Chondrocyte (in vitro differentiated cells): ENCODE results near the gene TESMIN. TPM values are rescaled to one million over a fixed set of nuclear protein-coding genes. Genes with fewer than 3 reads are reported as not detected.

Experiments
- DNase-seq: peaks from one replicate; pipeline ENCODE4 v3.0.0; 2021; ENCODE audit warnings: mixed read lengths, low spot score
- H3K27ac Mint-ChIP-seq: one replicate; pipeline ENCODE4 v1.8.0; 2021; ENCODE audit warnings: mild to moderate bottlenecking, moderate library complexity, mixed read lengths; ENCODE audit not compliant: unreplicated experiment
- H3K27me3 Mint-ChIP-seq: 2 replicates; pipeline ENCODE4 v1.8.0; 2021; ENCODE audit warnings: low read depth, mixed read lengths
- H3K36me3 Mint-ChIP-seq: 2 replicates; pipeline ENCODE4 v1.8.0; 2021; ENCODE audit warnings: low read depth, mixed read lengths
- H3K4me1 Mint-ChIP-seq: 2 replicates; pipeline ENCODE4 v1.8.0; 2021; ENCODE audit warnings: low read depth, mild to moderate bottlenecking, mixed read lengths
- H3K4me3 Mint-ChIP-seq: one replicate; pipeline ENCODE4 v1.8.0; 2021; ENCODE audit warnings: mild to moderate bottlenecking, moderate library complexity, mixed read lengths; ENCODE audit not compliant: unreplicated experiment
- H3K9me3 Mint-ChIP-seq: 2 replicates; pipeline ENCODE4 v1.8.0; 2021; ENCODE audit warnings: low read depth, mixed read lengths
- CTCF ChIP-seq: fragments of 200-600 bp; sonication (generic); IDR thresholded peaks from 2 replicates; pipeline ENCODE4 v1.5.0; 2021; ENCODE audit warnings: antibody characterized with exemption, mild to moderate bottlenecking, moderate library complexity
- total RNA-seq: library from RNA; stranded (reverse); gene quantifications from 3 replicates; pipeline ENCODE4 v1.2.1, GENCODE V29; 2021

Gene TESMIN
- total RNA-seq, 1 donor from 2014 or later = 0.37 TPM

- H3K4me1 Mint-ChIP-seq = peaks cover 12% of the 10 kb centered on the region
- no peaks in the 10 kb centered on the region for H3K27me3 Mint-ChIP-seq
- no peak overlapping the region for H3K27ac Mint-ChIP-seq
- H3K9me3 Mint-ChIP-seq = no peaks in the 10 kb centered on the region
- peaks cover 51% of the 10 kb centered on the region for H3K36me3 Mint-ChIP-seq
- TF ChIP-seq CTCF = no peak
- no peak for DNase-seq
- no peak overlapping the region for H3K4me3 Mint-ChIP-seq
Measured at GRCh38 chr11:68767672-68768071, 16.4 kb upstream of the TESMIN start.

GRCh38 chr11:68766786-68767185 lies 15.5 kb upstream of the TESMIN start:
- no peak overlapping the region for H3K27ac Mint-ChIP-seq
- no peaks in the 10 kb centered on the region for H3K27me3 Mint-ChIP-seq
- TF ChIP-seq CTCF = no peak
- H3K36me3 Mint-ChIP-seq = peaks cover 55% of the 10 kb centered on the region
- H3K4me1 Mint-ChIP-seq = peaks cover 12% of the 10 kb centered on the region
- DNase-seq = no peak
- H3K4me3 Mint-ChIP-seq = no peak overlapping the region
- H3K9me3 Mint-ChIP-seq = no peaks in the 10 kb centered on the region

GRCh38 chr11:68764746-68765145 lies 13.4 kb upstream of the TESMIN start:
- TF ChIP-seq CTCF = no peak
- no peak overlapping the region for H3K27ac Mint-ChIP-seq
- H3K4me3 Mint-ChIP-seq = no peak overlapping the region
- DNase-seq = no peak
- H3K27me3 Mint-ChIP-seq = no peaks in the 10 kb centered on the region
- H3K36me3 Mint-ChIP-seq = peaks cover 47% of the 10 kb centered on the region
- H3K4me1 Mint-ChIP-seq = peaks cover 12% of the 10 kb centered on the region
- no peaks in the 10 kb centered on the region for H3K9me3 Mint-ChIP-seq

GRCh38 chr11:68763926-68764657 lies 12.8 kb upstream of the TESMIN start:
- H3K4me3 Mint-ChIP-seq = no peak overlapping the region
- H3K9me3 Mint-ChIP-seq = no peaks in the 10 kb centered on the region
- H3K27ac Mint-ChIP-seq = no peak overlapping the region
- H3K4me1 Mint-ChIP-seq = peaks cover 12% of the 10 kb centered on the region
- peak; percentile 62 for TF ChIP-seq CTCF
- DNase-seq = no peak
- peaks cover 49% of the 10 kb centered on the region for H3K36me3 Mint-ChIP-seq
- no peaks in the 10 kb centered on the region for H3K27me3 Mint-ChIP-seq

- H3K9me3 Mint-ChIP-seq = no peaks in the 10 kb centered on the region
- no peak overlapping the region for H3K4me3 Mint-ChIP-seq
- no peak for TF ChIP-seq CTCF
- peaks cover 43% of the 10 kb centered on the region for H3K36me3 Mint-ChIP-seq
- no peak overlapping the region for H3K27ac Mint-ChIP-seq
- no peaks in the 10 kb centered on the region for H3K27me3 Mint-ChIP-seq
- H3K4me1 Mint-ChIP-seq = peaks cover 12% of the 10 kb centered on the region
- no peak for DNase-seq
Measured at GRCh38 chr11:68763181-68763721, 11.9 kb upstream of the TESMIN start.
